ENCODE results near the gene CD164L2. TPM values are rescaled to one million over a fixed set of nuclear protein-coding genes. Genes with fewer than 3 reads are reported as not detected.

CD164L2 gene
- total RNA-seq, 1 donor from 2014 or later: 0.16 TPM

DNA sequence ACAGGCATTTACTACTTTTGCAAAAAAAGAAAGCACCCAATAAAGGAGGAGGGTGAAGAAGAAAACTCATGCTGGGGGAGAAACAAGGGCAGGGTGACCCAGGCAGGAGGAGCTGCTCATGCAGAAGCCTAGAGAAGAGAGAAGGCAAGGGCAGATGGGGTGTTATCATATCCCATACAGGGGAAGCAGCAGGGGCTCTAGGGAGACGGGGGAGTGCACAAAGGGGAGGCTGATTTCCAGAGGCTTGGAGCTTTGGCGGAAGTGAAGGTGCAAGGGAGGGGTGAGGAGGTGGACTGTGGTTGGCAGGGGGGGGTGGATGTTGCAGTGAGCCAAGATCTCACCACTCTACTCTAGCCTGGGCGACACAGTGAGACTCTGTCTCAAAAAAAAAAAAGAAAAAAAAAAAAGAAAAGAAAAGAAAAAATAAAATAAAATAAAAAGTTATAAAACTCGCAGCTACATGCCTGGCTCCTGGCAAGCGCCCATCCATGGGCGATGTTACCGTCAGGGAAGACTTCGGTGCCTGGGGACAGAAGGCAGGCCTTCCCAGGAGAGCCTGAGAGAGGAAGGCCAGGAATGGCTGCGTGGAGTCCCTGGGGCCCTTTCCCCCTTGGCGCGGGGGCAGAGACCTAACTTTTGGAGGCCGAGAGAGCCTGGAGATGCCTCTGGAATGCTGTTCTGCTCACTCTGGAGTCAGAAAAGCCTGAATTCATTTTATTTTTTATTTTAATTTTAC lies 5.2 kb downstream of the CD164L2 start:
- intact Hi-C loops (cut with micrococcal nuclease): no loop called here
- no peaks in the 10 kb centered on the region for H3K9me3 Mint-ChIP-seq
- ChIA-PET CTCF (no interaction called here), POLR2A (interaction anchor here (0.6 kb wide), 1 partner anchor 11 kb away, joined by 3 read pairs; the partner anchor contains the start of gene MAP3K6)
- TF ChIP-seq, protein P1, sequence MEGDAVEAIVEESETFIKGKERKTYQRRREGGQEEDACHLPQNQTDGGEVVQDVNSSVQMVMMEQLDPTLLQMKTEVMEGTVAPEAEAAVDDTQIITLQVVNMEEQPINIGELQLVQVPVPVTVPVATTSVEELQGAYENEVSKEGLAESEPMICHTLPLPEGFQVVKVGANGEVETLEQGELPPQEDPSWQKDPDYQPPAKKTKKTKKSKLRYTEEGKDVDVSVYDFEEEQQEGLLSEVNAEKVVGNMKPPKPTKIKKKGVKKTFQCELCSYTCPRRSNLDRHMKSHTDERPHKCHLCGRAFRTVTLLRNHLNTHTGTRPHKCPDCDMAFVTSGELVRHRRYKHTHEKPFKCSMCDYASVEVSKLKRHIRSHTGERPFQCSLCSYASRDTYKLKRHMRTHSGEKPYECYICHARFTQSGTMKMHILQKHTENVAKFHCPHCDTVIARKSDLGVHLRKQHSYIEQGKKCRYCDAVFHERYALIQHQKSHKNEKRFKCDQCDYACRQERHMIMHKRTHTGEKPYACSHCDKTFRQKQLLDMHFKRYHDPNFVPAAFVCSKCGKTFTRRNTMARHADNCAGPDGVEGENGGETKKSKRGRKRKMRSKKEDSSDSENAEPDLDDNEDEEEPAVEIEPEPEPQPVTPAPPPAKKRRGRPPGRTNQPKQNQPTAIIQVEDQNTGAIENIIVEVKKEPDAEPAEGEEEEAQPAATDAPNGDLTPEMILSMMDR (IDR thresholded peaks at IDR 0.05): no peak
- ATAC-seq (ENCODE audit: low read depth) (no peak), DNase-seq (no peak)
- H3K36me3 Mint-ChIP-seq (ENCODE audit: low read depth): no peaks in the 10 kb centered on the region
- H3K27me3 Mint-ChIP-seq: peaks cover 2% of the 10 kb centered on the region
- no peak overlapping the region for H3K27ac Mint-ChIP-seq
- no peak overlapping the region for H3K4me3 Mint-ChIP-seq
- H3K4me1 Mint-ChIP-seq: peaks cover 6% of the 10 kb centered on the region

DNA sequence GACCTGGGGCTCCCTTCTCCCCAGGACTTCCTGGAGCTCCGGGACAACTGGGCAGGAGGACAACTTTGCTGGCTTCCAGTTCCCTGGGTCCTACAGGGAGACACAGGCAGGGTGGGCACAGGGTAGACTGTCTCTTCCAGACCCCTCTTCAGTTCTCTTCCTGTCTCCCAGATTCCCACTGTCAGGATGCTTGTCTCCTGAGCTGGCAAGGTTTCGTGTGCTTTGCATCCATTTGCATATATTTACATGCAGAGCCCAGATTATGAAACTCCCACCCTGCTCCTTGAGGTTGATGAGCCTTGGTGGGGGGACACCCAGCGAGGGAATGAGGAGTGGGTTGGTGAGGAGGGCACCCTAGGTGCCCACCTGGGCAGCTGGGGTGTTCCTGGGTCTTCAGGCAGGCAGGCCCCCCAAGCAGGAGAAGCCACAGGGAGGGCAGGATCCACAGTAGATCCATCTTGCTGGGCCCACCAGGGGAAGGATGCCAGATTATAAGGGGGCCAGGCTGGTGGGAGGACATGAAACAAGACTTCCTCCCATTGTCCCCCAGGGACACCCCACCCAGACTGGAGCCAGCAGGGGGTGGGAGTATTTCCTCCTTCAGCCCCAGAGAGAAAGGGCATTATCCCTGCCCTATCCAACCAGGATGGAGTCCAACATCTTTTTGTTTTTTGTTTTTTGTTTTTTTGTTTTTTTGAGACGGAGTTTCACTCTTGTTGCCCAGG lies 8.6 kb downstream of the CD164L2 start, which contains the start of gene FCN3:
FCN3 (minus strand) TSS at position 463 of the 725 bp plus-strand sequence; CDS start at position 457, 6 bp downstream.
- H3K4me3 Mint-ChIP-seq: no peak within 1 kb of the TSS
- no peak for ATAC-seq (ENCODE audit: low read depth)
- H3K4me1 Mint-ChIP-seq: peaks cover 29% of the 10 kb centered on the region
- DNase-seq: no peak
- no peaks in the 10 kb centered on the region for H3K36me3 Mint-ChIP-seq (ENCODE audit: low read depth)
- no peaks in the 10 kb centered on the region for H3K27me3 Mint-ChIP-seq
- H3K9me3 Mint-ChIP-seq: no peaks in the 10 kb centered on the region
- CTCF ChIA-PET: no interaction called here
- intact Hi-C loops (cut with micrococcal nuclease): no loop called here
- POLR2A ChIA-PET: no interaction called here
- TF ChIP-seq, protein P1 (IDR thresholded peaks at IDR 0.05): no peak
- H3K27ac Mint-ChIP-seq: no peak within 1 kb of the TSS

DNA sequence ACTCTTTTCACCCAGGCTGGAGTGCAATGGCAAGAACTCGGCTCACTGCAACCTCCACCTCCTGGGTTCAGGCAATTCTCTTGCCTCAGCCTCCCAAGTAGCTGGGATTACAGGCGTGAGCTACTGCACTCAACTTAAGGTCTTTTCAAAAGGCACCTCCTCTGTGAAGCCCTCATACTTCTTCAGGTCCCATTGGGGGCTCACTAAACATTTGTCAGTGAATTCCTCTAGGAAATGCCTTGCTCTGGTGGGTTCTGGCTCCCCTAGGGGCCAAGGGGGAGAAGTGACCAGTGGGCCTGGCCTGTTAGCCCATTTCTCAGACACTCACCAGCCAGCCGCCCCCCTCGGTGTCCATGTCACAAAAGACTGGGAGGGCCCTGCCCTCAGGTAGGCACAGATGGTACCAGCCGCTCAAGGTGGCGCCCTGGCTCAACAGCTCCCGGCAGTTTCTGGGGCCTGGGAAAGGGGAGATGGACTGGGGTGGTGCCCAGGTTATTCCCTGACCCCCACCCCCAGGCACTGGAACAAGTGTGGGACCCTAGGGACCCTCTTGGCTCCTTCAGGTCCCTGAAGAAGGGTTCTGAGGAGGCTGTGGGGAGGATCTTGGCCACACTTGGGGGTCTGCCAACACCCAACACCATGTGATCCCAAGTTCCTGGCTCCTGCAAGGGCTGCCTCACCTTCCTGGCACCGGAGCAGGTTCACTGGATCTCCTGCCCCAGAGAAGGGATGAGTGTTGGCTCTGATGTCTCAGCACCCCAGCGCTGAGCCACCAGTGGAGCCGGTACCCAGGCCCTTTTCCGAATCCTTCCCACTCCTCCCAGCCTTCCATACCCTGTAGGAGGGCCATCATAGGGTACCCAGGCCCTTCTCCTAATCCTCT lies 10.1 kb downstream of the CD164L2 start:
- Mint-ChIP-seq H3K9me3 (no peaks in the 10 kb centered on the region), H3K4me3 (no peak overlapping the region), H3K27me3 (no peaks in the 10 kb centered on the region), H3K27ac (no peak overlapping the region), H3K36me3 (ENCODE audit: low read depth) (no peaks in the 10 kb centered on the region), H3K4me1 (peaks cover 40% of the 10 kb centered on the region)
- POLR2A ChIA-PET: no interaction called here
- CTCF ChIA-PET: no interaction called here
- intact Hi-C loops (cut with micrococcal nuclease): loop anchor here (2.0 kb wide), 1 partner anchor 16 kb away; no protein-coding TSS in a partner anchor
- DNase-seq (no peak), ATAC-seq (ENCODE audit: low read depth) (no peak)
- TF ChIP-seq, protein P1 (IDR thresholded peaks at IDR 0.05): no peak

DNA sequence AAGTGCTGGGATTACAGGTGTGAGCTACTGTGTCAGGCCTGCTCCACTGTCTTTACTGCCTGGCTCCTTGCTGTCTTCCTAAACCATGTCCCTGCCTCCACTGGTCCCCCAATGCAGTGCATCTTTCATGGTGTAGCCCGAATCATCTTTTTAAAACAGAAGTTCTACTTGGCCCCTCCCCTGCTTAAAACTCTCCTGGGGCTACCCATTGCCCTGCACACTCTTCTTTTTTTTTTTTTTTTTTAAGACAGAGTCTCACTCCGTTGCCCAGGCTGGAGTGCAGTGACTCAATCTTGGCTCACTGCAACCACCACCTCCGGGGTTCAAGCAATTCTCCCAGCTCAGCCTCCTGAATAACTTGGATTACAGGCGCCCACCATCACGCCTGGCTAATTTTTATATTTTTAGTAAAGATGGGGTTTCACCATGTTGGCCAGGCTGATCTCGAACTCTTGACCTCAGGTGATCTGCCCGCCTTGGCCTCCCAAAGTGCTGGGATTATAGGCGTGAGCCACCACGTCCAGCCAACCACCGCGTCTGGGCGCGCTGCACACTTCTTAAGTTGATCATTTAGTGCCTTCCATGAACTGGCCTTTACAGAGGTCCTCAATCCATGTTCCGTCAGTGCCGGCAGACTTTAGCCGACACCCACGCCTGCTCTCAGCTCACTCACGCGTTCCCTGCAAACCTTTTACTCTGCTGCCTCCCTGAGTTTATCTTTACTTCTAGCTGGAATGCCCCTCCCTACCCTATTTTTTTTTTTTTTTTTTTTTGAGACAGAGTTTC lies 10.9 kb downstream of the CD164L2 start:
- Mint-ChIP-seq H3K36me3 (ENCODE audit: low read depth) (no peaks in the 10 kb centered on the region), H3K4me1 (peaks cover 46% of the 10 kb centered on the region), H3K27me3 (no peaks in the 10 kb centered on the region), H3K4me3 (no peak overlapping the region), H3K27ac (peak overlapping the region; percentile 8), H3K9me3 (no peaks in the 10 kb centered on the region)
- CTCF ChIA-PET: interaction anchor here (2.1 kb wide), 1 partner anchor 15 kb away, joined by 6 read pairs; no protein-coding TSS in a partner anchor
- POLR2A ChIA-PET: interaction anchor here (0.7 kb wide), 1 partner anchor 18 kb away, joined by 6 read pairs; no protein-coding TSS in a partner anchor
- DNase-seq: no peak
- ATAC-seq (ENCODE audit: low read depth): peak; percentile 63
- intact Hi-C loops (cut with micrococcal nuclease): loop anchor here (2.0 kb wide), 1 partner anchor 15 kb away; no protein-coding TSS in a partner anchor
- TF ChIP-seq, protein P1 (IDR thresholded peaks at IDR 0.05): no peak

Measured in activated B cell treated with CpG ODN at 0.5 μM for 24 hours (primary cell).